GM21390 (cell line): ENCODE results near the gene HLX.

Experiments
- ATAC-seq: cut with Tn5 transposase; IDR thresholded peaks from one replicate; pipeline ENCODE4 v1.9.1; 2021; ENCODE audit not compliant: unreplicated experiment

HLX gene

DNA sequence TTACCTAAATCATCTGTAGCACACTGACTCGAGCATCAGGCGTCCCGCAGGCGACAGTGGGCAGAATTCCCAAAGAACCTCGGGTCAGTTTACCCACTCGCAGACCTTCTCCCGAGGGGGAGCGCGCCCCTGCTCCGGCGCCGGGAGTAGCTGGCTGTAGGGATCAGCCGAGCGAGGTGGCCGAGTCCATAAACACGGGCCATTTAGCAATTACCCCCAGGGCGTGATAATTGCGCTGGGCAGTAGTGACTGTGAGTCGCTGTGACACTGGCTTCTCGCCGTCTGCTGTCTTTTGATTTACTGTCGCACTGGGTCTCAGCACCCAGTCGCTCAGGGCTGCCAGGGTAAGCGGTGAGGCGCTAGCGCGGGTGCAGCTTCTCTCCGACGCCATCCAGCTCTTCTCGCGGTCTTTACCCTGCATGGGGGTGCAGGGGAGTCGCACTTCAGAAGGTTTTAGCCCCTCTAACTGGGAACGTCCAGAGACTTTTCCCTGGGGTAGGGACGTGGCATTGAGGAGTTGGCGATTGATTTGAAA, 16.2 kb downstream of the HLX start:
- ATAC-seq, result no peak

DNA sequence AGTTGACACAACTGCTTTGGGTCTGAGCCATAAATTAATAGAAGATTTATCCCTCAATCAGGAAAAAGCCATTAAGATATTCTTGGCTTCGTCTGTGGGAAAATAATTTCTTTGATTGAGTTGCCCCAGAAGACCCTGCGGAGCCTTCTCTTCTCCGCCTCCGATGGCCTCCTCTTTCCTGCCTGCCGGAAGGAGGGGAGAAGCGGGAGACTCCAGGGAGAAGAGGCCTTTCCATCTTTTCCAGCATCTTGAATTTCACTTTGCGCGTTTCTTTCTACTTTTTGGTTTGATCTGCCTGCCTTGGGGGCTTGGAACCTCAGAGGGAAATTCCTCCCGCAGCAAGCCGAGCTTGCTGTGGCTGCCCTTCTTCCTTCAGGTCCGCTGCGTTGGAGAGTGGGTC, 16.8 kb downstream of the HLX start:
- ATAC-seq, result no peak

DNA sequence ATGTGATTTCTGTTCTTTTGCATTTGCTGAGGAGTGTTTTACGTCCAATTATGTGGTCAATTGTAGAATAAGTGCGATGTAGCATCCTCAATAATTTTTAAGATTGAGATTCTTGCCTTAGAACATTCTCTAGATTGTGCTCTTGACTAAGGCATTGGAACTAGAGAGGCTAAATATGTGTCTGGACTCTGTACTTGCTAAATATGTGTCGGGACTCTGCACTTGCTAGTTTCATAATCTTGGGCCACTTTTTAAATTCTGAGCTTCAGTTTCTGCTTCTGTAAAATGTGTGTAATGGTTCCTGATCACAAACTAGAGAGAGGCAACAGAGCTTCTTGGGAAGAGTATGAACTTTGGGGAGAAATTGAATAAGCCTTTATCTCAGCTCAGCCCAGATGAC, 21.6 kb downstream of the HLX start:
- ATAC-seq, result no peak

DNA sequence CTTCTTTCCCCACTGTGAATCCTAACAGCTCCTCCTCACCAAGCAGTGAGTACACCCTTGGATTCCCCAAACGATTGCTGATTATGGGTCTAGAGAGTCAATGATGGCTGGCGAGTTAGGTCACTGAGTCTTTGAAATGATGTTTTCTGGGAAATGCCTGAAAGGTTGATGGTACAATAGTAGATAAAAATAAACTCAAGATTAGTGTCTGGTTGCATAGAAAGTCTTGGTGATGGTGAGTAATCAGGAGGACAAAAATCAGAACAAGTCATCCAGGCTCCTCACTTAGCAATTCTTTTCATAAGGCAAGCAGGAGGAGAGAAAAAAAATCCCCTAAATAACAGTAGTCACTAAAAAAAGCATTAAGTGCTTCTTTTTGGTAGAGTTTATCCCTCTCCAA, 22.6 kb downstream of the HLX start:
- ATAC-seq, result no peak

DNA sequence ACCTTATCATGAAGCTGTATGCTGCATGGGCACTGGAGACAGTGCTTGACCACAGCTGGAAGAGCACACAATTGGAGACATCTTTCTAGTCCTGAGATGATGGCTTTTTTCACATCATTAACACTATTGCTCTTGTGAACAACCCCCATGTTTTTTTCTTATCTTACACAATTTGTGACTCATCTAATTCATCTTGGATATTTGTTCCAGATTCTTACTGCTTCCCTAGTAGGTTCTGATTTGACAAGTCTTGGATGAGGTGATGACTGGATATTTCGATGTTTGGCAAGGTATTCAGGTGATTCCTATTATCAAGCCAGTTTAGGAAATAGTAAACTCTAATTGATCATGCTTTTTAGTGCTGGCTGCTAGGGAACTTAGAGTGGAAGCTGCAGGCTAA, 23.7 kb downstream of the HLX start:
- no peak for ATAC-seq

DNA sequence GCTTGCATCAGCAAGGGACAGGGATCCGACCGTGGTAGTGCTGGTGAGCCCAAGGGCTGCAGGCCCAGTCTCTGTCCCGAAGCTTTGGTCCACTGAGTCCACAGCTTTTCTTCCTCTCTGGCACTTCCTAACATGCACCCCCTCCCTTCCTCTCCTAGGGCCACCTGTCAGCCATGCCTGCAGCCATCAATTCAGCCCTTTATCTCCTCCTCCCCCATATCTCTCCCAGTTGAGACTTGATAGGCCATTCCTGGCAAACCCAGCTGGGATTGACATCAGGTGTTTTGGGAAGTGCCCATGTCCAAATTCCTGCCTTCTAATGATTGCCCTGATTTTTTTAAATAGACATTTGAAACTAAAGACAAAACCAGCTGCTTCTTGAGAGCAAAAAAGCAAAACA, 25.6 kb downstream of the HLX start:
- no peak for ATAC-seq

DNA sequence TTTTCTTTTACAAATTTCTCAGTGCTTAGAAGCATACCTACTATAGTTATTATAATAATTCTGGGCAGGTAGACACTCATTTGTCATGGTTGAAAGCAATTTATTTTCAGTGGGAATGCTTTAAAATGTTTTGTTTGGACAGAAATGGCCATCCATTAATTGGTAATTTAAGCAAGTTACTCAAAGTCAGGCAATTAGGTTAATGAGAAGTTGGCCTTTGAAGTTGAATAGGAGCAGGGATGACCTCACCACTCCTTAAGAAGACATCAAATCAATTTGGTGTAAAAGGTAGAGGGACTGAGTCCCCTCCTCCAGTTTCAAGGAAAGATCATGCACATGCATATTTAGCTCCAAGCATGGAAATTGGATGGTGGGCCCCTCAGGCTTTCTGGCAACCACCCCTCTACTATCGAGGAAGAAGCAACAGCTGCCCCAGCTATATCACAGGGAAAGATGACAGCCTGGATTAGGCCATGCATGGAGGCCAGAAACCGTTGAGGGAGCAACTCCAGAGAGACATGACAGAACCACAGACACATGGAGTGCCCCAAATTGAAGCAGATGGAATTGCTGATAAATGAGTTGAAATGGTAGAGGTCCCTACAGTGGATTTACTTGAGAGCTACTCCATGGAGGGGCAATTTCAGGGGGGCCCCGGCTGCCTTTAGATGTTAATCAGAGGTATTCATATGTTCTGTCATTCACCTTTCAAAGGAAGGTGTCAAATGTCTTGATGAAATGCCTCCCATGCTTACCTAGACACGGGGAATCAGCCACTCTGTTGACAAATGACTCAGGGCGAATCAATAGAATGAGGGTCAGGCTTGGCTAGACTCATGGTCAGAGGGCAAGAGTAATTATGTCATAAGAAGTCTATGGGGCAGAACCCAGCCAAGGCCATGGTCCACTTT, 26.7 kb downstream of the HLX start:
- no peak for ATAC-seq

DNA sequence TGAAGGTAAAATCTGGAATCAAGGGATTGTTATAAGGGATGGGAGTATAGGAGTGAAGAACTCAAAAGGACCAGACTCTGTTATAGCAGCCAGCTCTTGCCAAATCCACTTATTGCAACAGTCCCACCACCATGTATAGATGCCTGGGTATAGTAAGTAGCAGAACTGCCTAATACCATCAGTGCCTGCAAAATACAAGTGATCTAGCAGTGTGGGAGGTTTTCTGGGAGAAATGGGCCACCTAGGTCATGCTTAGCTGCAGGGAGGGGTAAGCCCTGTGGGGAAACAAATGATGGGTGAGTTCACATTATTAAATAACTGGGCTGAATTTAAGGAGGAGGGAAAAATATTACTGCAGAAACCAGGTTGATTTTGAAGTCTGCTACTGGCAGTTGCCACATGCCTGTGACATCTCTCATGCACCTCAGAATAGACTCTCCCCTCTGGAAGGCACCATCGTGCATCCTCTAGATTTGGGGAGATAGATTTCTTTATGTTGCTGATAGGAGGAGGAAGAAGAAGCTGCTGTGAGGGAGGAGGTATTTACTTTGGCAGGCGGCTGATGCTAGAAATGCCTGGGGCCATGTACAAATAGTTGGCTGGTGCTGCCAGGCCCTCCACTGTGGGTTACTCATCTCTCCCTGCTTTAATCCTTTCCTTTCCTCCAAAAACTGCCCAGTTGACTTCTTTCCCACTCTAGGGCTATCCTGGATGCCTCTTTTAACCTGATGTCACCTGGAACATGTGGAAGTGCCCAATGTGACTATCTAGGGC, 27.5 kb downstream of the HLX start:
- no peak for ATAC-seq

DNA sequence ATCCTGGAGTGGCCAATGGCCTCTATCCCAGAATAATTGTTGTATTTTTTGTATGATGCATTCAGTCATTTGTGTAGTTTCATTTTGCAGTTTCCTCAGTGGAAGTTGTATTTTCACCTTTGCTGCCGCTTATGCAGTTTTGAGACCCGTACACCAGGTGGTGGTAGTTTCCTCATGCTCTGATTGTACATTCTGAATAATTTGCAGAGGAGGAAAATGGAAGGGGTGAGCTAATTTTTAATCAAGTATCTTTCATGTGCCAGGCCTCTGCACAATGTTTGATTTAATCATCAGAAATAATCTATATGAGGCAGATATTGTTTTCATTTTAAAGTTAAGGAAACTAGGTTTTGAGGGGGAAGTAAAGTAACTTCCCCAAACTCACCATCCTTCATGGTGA, 29.5 kb downstream of the HLX start:
- ATAC-seq, result peak; percentile 59

DNA sequence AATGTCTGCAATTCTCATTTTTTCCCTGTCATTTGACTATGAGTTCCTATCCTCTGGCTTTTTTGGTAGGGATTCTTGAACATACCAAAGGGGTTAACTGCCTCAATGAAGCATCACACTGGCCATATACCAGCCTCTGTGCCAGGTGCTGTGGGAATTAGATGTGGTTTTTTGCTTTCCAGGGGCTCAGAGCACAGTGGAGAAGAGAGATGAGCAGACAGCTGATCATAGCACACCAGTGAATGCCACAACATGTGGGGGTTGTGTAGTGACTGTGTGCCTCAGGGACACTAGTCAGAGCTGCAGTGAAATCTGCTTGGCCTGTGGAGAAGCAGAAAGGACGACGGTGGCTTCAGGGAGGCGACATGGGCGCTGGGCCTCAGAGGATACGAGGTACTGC, 30.8 kb downstream of the HLX start:
- ATAC-seq, result no peak

DNA sequence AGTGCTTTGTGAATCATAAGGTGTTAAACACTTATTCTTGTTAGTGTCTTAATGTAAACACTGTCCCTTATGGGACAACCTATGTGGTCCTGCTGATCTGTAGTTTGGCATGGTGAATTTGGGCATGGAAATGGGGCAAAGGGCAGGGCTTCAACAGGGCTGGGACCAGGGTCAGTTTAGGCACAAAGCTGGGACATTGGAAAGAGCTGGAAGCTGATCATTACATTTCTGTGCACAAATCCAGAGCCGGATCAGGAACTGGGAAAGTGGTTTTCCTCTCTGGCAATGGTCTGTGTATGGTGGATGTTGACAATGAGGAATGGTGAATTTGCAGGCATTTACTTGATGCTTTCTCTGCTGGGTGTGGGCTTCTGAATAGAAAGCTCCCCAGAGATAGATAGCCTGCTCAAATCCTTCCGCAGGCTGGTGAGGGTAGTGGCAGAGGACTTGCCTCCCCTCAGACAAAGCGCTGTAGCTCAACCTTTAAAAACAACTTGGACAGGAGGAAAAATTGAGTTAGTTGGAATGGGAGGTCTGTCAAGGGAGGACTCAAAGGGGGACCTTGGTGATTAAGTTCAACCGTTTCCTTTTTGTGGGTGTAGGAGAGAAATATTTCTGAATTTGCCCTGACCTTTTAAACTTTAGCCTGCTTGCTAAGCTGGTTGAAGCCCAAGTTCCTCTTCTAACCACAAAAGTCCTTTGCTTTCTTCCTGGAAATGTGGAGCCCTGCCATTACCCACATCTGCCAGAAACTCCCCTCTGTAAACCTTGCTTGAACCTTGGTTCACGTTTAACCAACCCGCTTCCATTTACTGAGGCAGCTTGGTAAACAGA, 35.3 kb downstream of the HLX start:
- ATAC-seq, result no peak

DNA sequence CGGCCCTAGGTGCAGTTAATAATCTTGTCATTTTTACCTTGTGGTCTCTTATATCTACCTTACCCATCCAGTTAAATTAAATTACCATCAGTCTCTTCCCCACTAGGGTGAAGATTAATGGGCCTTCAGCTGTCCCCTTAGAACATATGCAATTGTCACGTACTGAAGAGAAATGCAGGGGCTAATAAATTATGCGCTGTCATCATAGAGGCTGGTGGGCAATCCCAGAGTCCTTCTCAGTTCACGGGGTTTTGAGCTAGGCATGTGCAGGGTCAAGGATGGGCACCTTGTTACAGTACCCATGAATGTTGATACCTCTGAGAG, 35.8 kb downstream of the HLX start:
- no peak for ATAC-seq

DNA sequence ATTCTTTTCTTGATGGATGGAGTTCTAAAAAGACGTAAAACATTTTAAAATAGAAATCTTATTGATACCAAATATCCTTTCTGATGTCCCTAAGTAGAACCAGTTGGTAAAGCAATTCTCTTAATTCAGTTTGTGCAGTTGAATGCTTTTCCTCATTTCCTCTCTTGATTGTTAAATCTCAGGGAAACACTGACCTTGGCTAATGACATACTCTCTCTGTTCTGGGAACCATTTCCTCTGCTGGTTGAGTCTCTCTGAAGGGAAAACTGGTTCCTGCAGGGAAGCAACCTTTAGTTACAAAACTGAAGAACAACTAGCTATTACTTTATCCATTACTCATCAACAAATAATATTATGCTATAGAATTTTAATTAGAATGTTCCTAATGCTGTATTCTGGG, 36.7 kb downstream of the HLX start:
- no peak for ATAC-seq

DNA sequence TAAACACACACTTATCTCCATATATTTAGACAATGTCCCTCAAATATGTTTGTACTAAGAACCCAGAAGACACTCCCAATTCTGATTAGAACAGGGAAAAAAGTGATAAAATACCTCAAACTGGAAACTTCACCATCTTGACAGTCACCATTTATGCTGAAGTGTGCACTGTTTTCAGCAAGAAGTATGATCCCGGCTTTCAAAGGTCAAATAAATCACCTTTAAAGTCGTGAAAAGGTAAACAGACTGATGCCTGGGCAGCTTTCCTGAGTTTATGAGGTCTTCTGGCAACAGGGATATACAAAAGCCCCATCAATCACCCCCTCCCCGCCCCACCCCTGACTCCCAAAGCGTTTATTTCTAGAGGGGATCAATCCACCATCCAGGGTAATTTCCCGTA, 37.9 kb downstream of the HLX start:
- no peak for ATAC-seq

DNA sequence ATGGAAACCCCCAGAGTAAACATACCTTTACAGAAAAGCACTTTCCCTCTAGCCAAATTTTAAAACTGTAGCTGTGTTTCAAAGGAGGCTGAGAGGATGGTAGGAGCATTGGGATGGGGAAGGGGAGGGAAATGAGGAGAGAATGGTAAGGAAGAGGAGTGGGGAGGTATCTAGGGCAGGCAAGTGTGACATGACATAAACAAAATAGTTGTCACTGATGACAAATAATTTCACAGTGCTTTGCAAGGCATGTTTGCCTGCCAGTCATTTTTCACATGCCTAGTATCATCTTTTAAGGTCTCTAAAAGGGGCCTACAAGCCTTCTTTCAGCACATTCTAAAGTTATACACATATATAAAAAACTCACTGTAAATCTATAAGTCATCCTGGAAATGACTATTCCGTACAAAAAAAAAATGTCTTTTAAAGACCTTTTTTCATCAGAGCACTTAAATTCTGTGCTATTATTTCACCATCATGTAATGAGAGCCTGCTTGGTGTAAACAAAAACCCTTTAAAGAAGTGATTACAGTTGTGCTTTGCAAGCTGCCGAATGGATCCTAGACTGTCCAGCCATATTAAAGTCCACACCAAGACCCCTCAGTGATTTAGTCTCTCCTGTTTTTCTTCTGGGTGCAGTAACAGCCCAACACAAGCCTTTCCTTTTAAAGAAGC, 38.4 kb downstream of the HLX start:
- ATAC-seq, result no peak

DNA sequence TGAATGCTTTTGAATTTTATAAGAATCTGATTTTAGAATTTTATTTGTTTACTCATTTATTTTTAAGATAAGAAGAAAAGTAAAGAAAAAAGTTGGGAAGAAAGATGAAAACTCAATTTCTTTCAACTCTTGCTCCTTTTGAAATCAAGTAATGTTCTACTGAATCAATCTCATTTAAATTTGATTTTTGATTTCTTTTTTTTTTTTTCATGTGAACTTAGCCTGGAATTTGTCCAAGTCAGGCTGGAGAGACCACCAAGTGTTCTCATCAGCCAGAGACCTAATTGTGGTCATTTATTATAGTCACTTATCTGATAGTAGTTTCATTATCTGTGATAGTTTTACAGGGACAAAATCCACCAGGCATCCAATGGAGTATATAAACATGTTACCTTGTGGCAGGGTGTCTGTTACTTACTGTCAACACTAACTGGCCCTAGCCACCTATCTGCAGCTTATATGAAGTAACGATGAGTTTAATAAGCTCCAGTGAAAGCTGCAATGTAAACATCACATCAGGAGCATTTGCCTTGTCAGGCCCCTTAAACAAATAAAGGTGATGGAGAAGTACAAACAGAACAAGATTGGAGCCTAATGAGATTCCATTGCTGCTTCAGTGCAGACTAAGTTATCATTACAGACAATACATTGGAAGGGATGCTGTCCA, 39.2 kb downstream of the HLX start:
- no peak for ATAC-seq

DNA sequence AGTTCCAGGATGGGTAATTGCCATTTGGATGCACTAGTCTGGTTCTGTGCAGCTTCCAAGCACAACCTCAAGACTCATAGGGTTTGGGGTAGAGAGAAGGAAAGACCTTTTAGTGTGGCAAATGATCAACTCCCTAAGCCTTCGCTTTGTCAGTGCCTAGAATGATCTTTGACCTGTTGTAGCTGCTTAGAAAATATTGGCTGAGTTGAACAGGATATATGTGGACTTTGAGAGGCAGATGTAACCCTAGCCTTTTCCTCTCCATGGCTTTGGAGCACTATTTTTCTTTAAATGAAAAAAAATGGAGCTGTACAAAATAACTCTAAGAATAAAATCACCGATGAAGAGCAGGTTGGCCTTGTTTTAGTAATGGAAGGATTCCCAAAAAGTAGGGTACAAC, 41.7 kb downstream of the HLX start:
- ATAC-seq, result no peak

DNA sequence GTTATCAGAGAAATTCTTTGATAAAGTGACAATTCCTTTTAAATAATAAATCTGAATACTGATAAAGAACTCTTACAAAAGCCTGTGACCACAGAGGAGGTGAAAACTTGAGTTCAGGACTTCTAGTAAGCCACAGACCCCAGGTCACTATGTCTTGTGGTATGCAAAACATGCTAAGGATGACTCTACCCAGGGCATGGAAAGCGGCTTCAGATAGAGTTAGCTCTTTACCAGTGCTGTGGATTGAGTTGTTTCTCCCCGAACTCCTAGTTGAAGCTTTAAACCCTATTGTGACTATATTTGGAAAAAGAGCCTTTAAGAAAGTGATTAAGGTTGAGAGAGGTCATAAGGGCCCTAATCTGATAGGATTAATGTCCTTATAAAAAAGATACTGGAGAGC, 42.3 kb downstream of the HLX start:
- ATAC-seq, result no peak

DNA sequence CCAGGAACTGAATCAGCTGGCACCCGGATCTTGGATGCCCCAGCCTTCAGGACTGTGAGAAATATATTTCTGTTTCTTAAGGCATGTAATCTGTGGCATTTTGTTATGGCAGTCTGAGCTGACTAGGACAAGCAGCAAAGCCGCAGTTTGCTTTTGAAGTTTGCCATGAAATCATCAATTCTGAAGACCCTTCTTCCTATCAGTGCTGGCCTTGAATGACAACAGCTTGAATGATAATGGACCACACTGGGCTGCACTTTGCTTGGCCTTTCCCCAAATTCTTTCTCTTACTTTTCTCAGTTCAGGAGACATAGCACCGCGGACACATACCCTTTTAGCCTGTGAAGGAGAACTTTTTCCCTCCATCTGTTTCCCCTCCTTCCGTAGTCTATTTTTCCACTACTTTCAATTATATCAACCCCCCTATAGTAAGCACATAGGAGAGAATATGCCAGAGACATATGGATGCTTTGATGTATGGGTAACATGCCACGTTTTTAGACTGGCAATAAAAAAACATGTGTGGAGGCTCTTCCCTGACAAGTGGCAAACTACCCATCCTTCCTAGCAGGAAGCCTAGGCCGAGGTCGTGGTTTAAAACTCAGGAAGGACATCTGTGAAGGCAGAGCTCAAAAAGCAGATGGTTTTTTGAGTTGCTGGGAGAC, 42.9 kb downstream of the HLX start:
- ATAC-seq, result no peak

DNA sequence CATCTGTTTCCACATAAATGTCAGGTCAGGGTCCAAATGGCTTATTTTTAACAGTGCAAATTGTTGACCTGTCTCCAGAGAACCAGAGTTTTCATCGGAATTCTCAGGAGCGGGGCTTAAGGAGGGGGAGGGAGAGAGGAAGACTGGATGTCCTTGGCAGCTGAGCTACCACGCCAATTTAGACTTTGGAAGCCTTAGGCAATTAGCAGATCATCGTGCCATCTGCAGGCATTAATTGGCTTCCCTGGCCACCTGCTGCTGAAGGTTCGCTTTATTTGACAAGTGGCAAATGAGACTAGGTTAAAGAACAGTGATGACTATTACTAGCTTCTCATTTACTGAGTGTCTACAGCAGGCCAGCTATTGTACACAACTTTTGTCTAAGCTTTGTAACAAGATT, 43.7 kb downstream of the HLX start:
- no peak for ATAC-seq
